Stimulated activated CD8-positive, alpha-beta memory T cell treated with anti-CD3 and anti-CD28 coated beads, Interleukin-15, amount 100 ng/mL, for 48 hours (primary cell): ENCODE results near the gene MCUB.
"Not testable (repeated sequence)": the region's sequence is repeated elsewhere in the genome, so short reads cannot be mapped to it uniquely, and the experiment has no call there.

Experiments
- DNase-seq, 2 donors: peaks; one replicate each; pipeline ENCODE4 v3.0.0-alpha.2; 2020; ENCODE audit warnings: low read depth in 2 of 2

MCUB gene, protein sequence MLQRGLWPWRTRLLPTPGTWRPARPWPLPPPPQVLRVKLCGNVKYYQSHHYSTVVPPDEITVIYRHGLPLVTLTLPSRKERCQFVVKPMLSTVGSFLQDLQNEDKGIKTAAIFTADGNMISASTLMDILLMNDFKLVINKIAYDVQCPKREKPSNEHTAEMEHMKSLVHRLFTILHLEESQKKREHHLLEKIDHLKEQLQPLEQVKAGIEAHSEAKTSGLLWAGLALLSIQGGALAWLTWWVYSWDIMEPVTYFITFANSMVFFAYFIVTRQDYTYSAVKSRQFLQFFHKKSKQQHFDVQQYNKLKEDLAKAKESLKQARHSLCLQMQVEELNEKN

DNA sequence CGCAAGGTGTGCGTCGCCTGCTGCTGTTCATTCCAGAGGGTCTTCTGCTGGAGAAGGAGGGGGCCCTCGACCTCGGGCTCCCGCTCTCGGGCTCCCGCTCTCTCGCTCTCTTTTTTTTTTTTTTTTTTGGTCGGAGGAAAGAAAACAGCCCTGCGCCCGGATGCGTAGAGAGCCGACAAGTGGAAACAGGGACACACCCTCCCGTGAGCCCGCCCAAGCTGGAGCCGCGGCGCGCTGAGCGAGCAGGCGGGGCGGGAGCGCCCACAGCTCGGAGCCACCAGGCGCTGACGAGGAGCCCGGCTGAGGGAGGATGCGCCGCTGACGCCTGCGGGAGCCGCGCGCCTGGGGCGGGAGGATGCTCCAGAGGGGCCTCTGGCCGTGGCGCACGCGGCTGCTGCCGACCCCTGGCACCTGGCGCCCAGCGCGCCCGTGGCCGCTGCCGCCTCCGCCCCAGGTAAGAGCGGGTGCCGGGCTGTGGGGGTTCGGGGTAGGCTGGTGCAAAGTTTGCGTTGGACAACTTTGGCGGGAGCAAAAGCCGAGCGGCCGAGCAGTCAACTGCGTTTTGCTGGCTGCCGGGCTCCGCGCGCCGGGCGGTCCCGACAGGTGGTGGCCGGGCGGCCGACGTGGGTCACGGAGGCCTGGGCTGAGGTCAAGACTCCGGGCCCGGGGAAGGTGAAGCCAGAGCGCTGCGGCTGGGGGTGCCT is at the start of gene MCUB:
MCUB (plus strand) TSS at position 264 of the 704 bp plus-strand sequence; CDS start at position 356, 92 bp downstream.
- DNase-seq: peak; percentile 88 to 90

DNA sequence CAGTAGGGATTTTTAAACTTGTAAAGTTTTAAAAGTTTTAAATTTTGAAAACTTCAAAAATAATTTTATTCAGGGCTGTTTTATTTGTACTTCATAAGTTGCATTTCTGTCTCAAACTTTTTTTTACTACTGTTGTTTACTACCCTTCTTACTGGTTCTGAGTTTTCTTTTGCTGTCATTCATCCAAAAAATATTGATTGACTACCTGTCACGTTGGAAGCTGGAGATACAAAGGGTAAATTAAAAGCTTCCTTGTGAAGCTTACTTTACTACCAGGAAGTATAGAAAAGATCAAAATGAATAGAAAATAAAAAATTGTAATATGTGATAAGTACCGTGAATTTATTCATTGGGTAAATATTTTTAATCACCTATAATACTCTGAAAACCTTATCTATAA is 49.4 kb upstream of the MCUB start:
- DNase-seq: no peak

DNA sequence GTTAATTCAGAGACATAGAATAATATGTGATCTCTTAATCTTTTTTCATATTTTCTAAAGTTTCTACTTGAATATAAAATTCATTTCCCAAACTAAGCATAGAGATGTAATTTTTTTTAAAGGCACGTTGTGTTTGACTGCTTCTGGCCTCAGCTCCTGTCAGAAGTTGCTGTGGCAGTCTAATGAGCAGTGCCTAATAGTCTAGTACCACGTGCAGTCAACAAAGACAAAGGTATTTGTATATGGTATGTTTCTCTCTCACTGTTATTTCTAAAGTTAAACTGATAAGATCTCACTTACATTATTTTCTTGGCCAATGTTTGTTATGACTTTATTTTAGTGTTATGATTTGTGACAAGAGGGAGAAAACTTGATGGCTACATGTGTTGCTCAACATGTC is 48.6 kb upstream of the MCUB start:
- no peak for DNase-seq

DNA sequence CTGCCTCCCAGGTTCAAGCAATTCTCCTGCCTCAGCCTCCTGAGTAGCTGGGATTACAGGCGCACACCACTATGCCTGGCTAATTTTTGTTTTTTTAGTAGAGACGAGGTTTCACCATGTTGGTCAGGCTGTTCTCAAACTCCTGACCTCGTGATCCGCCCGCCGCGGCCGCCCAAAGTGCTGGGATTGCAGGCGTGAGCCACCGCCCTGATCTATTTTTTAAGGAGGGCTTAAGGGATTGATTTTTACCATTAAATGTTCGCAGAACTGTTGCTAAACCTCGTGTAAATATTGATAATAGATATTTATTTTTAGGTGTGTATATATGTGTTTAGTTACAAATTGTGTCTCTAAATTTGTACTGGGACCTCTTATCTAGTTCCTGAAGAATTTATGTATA is 46.7 kb upstream of the MCUB start:
- not testable (repeated sequence) for DNase-seq

DNA sequence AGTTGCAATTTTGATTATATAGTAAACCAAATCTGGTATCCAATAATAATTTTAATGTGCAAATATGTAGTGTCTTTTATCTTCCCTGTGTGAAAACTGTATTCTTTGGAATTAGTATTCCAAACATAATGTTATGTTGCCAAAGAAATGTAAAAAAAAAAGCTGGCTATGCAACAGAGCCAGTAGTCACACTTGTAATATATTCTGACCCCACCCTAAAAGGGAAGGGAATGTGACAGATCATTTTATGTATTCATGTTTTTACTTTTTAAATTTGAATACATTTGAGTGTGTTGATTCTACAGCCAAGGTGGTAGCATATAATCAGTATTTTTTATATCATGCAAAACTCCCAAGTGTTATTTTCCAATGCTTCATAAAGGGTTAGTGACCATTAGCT is 27.9 kb upstream of the MCUB start:
- no peak for DNase-seq

DNA sequence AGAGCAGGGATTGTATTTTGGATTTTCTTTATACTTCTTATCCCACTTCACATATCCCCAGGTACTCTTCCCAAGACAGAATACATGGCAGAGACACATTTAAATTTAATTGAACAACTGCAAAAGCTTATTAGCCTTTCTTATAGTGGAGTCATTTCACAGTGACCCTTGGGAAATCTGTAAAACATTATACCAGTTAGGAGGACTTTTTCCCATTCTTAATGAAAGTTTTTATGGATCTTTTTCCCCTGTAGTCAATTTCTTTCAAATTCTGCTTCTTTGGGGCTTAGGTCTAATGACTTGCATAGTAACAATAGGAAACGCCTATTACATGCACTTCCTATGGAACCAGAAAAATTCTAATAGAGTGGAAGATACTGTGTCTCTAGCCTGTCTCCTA is 14.6 kb upstream of the MCUB start:
- no peak for DNase-seq

DNA sequence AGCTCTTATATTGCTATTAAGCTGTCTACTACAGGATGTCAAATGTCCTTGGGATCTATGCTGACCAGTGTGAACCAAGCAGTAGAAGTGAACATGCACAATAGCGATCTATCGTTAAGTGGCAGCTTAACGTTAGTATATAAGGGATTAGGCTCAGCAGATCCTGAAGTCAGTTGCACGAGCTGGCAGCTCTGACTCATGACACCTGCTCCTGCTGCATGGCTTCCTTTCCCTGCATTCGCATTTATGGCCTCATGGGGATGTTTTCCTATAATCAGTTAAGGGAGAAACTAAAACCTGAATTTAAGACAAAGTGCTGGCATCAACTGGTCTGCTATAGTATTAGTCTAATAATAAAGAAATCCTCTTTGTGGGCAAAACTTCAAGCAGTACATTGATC is 12.7 kb upstream of the MCUB start:
- no peak for DNase-seq

DNA sequence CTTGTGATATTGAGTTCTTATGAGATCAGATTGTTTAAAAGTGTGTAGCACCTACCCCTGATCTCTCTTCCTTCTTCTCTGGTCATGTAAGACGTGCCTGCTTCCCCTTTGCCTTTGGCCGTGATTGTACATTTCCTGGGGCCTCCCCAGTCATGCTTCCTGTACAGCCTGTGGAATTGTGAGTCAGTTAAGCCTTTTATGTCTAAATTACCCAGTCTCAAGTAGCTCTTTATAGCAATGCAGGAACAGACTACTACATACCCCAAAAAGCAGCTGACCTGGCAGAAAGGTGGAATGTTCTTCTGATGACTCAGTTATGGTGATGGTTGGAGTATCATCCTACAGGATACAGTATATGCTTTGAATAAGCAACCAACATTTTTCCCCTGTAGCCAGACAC is 11.4 kb upstream of the MCUB start:
- no peak for DNase-seq

DNA sequence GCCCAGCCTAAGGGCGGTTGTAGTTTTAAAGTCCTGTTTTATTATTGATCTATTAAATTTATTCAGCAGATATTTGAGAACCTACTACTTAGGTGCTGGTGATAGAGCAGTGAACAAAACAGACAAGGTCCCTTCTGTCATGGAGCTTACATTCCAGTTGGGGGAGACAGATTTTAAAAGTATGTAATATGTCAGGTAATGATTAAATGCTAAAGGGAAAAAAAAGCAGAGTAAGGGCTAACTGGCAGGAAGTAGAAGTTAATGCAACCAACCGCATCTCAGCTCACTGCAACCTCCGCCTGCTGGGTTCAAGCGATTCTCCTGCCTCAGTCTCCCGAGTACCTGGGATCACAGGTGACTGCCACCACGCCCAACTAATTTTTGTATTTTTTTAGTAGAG is 7.8 kb upstream of the MCUB start:
- no peak for DNase-seq

DNA sequence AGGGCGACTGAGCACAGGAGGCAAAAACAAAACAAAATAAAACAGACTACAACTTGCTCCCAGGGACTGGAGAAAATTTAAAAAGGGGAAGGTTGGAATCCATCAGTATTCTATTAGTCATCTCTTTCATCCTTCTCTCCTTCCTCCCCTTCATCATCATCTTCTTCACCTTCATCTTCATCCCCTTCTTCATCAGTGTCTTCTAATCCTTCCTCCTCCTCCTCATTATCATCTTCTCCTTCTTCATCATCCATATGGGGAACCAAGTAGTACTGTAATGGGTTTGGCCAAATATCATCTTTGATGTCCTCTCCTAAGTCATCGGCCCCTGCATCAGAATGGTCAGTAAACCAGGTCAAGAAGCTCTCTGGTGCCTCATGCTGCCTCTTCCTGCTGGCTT is 6.9 kb upstream of the MCUB start:
- no peak for DNase-seq

DNA sequence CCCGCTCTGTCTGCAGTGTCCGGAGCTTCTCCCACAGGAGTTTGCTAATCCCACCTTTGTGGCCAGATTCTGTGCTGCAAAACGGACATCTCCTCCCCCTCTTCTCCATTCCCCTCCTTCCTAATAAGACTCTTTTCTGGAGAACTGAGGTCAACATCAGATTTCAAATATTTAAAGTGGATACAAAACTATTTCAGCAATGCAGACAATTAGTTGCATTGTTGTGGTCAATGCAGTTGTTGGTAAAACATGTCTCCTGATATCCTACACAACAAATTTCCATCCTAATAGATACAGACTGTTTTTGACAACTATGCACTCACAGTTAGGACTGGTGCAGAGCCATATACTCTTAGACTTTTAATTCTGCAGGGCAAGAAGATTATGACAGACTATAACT is 5.1 kb upstream of the MCUB start:
- DNase-seq: no peak

DNA sequence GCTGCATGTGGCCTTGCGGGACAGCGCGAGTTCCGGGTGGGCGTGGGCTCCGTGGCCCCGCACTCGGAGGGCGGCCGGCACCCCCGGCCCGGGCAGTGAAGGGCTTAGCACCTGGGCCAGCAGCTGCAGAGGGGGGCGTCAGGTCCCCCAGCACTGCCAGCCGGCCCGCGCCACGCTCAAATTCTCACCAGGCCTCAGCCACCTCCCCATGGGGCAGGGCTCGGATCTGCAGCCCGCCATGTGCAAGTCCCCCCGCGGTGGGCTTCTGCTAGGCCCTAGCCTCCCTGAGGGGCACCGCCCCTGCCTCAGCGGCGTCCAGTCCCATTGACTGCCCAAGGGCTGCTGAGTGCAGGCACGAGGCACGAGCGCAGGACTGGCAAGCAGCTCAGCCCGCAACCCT is 2.6 kb upstream of the MCUB start:
- no peak for DNase-seq

DNA sequence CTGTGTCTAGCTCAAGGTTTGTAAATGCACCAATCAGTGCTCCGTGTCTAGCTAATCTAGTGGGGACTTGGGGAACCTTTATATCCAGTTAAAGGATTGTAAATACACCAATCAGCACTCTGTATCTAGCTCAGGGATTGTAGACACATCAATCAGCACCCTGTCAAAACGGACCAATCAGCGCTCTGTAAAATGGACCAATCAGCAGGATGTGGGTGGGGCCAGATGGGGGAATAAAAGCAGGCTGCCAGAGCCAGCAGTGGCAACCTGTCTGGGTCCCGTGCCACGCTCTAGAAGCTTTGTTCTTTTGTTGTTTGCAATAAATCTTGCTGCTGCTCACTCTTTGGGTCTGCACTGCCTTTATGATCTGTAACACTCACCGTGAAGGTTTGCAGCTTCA is 2.0 kb upstream of the MCUB start:
- DNase-seq: not testable (repeated sequence)

DNA sequence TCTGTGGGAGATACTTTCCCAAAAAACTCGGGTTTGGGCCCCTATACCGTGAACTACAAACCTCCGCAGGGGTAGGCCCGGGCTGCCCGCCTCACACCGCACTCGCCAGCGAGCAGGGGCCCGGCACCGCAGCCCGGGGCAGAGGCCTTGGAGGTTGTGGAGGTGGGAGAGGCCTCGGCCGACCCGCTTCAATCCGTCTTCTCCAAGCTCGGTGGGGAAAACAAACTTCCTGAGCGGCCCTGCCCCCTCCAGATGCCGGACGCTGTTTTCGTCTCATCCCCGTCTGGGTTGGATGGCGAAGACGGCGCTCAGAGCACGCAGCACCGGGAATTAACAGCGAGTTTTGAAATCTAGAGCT is 442 bp upstream of the MCUB start:
- DNase-seq: no peak

DNA sequence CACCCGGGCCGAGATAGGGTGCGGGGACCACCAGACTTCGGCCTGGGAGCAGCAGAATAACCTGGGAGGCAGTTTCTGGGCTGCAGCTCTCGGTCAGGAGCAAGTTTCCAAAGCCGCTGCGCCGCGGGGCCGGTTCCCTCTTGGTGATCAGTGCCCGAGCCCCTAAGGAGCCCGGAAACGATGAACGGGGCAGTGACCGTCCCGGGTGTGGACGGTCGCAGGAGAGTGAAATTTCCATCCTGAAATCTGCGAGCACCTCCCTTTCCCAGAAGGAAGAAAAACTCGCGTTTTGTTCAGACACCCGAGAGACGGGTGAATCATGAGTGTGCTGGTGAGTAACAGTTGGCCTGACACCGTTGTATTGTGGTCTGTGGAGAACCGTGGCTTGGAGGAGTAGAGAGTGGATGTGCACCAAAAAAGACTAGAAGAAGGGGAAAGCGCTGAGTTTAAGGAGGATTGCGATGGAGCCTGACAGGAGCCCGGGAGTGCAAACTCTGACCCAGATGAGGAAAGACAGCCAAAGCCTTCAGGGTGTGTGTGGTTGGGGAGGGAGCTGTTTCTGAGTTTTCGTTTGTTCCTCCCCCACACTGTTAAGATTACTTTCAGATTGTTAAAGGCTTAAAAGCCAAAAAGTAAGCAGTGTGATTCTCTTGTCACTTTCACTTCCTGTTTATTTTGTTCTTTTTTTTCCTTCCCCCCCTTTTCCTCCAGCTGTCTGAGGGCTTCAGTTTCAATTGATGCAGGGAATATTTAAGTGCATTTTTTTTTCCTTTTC is 828 bp downstream of the MCUB start:
- DNase-seq: peak; percentile 29 to 49

DNA sequence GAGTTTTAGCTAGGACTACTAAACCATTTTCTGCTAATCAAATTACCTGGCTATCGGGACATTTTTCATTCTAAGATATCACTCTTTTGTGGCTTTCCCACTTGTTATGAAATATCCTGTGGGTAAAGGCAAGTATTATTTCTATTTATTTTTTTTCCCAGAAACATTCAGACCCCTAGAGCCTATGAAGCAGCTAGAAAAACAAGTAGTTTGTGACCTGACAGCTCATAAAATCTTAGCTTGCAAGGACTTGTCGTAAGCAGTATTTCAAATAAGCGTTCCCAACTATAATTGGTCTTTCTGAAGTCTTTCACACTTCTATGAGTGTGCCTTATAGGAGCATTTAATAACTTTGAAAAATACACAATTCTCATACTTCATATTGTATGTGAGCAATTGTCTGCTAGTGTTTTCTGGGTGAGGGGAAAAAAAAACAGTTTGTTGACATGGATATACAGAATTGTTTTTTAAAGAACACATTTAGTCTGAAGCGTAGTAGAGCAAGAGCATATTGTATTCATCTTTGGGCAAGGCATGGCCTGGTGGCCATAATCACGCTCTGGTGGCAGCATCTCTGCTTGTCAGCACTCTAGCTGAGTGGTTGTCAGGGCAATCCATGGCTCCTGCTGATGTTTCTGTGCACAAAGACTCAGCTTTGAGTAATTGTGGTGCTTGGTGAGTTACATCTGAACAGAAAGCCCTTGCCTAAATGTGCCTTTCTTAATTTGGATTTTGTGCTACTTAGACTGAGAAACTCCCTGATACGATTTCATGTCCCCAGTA is 2.6 kb downstream of the MCUB start:
- no peak for DNase-seq

DNA sequence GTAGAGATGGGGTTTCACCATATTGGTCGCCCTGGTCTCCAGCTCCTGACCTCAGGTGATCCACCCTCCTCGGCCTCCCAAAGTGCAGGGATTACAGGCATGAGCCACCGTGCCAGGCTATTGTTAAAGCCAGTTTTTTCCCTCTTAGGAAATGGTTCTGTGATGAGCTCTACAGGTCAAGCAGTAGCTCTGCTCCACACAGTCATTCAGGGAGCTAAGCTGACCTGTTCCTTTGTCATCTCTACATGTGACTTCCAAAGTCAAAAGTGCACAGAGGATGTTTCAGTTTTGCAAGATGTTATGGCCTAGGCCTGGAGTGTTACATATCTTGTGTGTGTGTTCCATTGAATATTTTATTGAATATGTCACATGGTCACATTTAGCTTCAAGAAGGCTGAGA is 11.4 kb downstream of the MCUB start:
- DNase-seq: no peak

DNA sequence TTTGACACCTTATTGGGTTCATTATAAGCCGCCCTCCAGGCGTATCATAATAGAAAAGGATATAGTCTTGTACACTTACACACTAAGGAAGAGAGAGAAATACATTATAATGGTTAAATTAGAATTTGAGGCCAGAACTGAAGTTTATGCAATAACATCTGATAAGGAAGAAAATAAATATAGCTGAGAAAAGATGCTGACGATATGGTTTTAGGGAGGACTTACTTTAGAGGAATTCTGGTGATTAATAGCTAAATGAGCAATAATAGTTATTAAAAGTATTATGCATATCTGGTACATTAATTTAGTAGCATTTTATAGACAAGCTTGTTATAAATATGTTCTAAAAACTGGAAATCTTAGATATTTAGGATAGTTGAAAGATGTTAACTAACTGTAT is 12.1 kb downstream of the MCUB start:
- no peak for DNase-seq

DNA sequence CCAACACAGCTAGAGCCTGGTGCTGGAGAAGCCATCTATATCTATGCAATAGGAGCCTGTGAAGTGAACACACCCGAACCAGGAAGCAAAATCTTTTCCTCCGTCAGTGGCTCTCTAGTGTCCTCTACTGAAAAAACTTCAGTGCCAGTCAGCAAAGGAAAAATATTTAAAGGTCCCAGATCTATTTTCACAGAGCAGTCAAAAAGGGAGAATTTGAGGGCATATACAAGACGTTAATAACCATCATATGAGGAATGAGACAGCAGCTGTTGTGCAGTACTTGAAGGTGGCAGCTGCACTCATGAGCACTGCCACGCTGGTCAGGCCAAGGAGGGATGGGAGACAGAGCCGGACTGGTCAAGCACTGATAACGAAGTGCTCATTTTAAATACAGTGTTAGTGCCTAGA is 14.4 kb downstream of the MCUB start:
- no peak for DNase-seq

DNA sequence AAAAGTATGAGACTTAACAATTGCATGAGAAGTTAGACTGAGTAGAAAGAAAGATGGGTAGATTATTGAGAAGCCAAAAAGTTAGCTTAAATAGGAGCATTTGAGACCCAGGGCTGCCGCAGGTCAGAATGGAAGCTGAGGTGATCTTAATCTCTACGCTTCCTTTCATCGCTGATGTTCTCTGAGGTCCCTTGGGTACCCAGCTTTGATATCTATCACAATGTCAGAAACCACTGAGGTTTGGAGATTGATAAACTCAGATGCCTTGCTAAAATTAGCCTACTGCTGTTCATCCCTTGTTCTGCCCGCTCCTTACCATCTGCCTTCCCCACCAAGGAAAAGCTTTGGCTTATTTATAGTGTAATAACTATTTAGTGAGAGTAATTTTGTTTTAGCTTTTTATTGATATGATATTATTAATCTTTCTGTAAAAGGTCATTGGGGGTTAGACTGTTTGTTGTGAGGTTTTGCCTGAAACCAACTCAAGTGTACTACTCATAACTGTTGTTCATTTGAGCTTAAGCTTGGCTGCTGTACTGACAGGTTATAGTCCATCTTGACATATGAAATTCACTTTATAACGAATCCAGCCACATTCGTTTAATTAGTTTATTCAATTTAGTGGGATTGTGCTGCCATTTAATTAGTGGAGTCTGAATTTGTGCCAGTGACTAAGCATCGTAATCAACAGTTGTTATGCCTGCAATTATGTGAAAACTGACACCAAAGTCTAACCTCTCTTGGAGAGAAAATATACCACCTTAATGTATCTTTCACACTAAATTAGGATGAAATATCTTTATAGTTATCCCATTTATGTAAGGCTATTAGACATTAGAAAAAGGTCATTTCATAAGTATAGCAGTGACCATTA is 15.1 kb downstream of the MCUB start:
- DNase-seq: no peak

DNA sequence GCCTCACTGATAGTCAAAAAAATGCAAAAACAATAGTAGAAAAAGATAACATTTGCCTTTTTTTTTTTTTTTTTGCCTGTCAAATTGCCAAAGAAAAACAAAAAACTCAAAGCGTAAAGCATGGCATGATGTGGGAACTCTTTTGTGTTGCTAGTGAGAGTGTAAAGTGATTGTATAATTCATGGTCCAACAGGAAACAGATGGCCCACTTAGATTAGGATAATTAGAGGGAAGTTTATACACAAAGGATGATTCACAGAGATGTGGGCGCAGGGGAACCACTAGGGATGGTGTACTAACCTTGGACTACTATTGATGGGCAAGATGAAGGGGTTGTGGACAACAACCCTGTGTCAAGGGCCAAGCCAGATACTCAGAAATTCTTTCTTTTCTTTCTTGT is 16.4 kb downstream of the MCUB start:
- no peak for DNase-seq
